Sigmoid colon (tissue), 7 donors: ENCODE data around the gene KCNQ4. TPM values are rescaled to one million over a fixed set of nuclear protein-coding genes. Genes with fewer than 3 reads are reported as not detected.
A peak's percentile ranks its signal among the peaks of the same experiment; 100 is the strongest.

Experiments used
- DNase-seq: peaks from one replicate; pipeline ENCODE4 v3.0.0-alpha.2; 2019
- H3K27ac ChIP-seq, 4 donors: fragments of 200-600 bp; sonication (generic); one replicate each; pipeline ENCODE4 v1.5.1; 2016 to 2019; ENCODE audit warnings: mild to moderate bottlenecking in 1 of 4
- H3K27me3 ChIP-seq, 3 donors: fragments of 200-600 bp; sonication (generic); one replicate each; pipeline ENCODE4 v1.5.1; 2019; ENCODE audit warnings: mild to moderate bottlenecking in 1 of 3
- H3K36me3 ChIP-seq, 4 donors: fragments of 200-600 bp; sonication (generic); one replicate each; pipeline ENCODE4 v1.5.1; 2016 to 2019
- H3K4me1 ChIP-seq, 4 donors: fragments of 200-600 bp; sonication (generic); one replicate each; pipeline ENCODE4 v1.5.1; 2017 to 2019
- H3K4me3 ChIP-seq, 4 donors: fragments of 200-600 bp; sonication (generic); one replicate each; pipeline ENCODE4 v1.5.1; 2017 to 2019; ENCODE audit warnings: mild to moderate bottlenecking in 2 of 4, moderate library complexity in 1 of 4
- H3K9me3 ChIP-seq, 4 donors: fragments of 200-600 bp in 3 of 4; sonication (generic) in 3 of 4; one replicate each; pipeline versions ENCODE4 v1.5.1 to v1.6.1; 2013 to 2019
- CTCF ChIP-seq, 4 experiments: fragments of 450-650 bp in 3 of 4; fragments of 200-600 bp in 1 of 4; IDR thresholded peaks; one replicate each; pipeline ENCODE4 v1.5.1; 2016 to 2019; ENCODE audit warnings: antibody characterized with exemption in 4 of 4, mild to moderate bottlenecking in 3 of 4, moderate library complexity in 2 of 4
- EP300 ChIP-seq, 4 donors: sonication (generic); formaldehyde crosslinking; IDR thresholded peaks; one replicate each; pipeline ENCODE4 v1.6.1; 2017; ENCODE audit warnings: antibody characterized with exemption in 4 of 4
- POLR2A ChIP-seq, 2 donors: fragments of 450-650 bp; IDR thresholded peaks; one replicate each; pipeline ENCODE4 v1.6.1; 2016; ENCODE audit warnings: antibody characterized with exemption in 2 of 2, mild to moderate bottlenecking in 2 of 2, moderate library complexity in 2 of 2
- POLR2AphosphoS5 ChIP-seq, 4 donors: sonication (generic); formaldehyde crosslinking; IDR thresholded peaks; one replicate each; pipeline ENCODE4 v1.6.1; 2017; ENCODE audit warnings: antibody characterized with exemption in 4 of 4
- WGBS, 2 donors: extraction: QIAGEN DNeasy Blood & Tissue Kit; methylation state at CpG; one replicate each; pipeline ENCODE4 v1.1.7; 2013; 5-methylcytosine and 5-hydroxymethylcytosine counted together
- intact Hi-C: fragments of 100-400 bp; cut with DNase I; formaldehyde crosslinking; loops from one replicate; pipeline ENCODE4 v1.15.1; 2023
- polyA plus RNA-seq, 3 donors: library from polyadenylated mRNA; stranded (reverse); fragments of 200-250 nt; gene quantifications; one replicate each; pipeline ENCODE4 v1.2.3, GENCODE V29; 2013
- total RNA-seq, 4 donors: library from RNA; depleted of rRNA; stranded (reverse); fragments of >200 nt; gene quantifications; one replicate each; pipeline ENCODE4 v1.1.0, GENCODE V29; 2016
- donor health status: healthy with polysubstance abuse.
- donor health status: Bipolar disorder and iron deficiency.
- donor health status: healthy.

The KCNQ4 gene
- total and polyA plus RNA-seq, 7 donors, result 0.60 to 10.8 (median 6.3) TPM; not detected in 1

DNA sequence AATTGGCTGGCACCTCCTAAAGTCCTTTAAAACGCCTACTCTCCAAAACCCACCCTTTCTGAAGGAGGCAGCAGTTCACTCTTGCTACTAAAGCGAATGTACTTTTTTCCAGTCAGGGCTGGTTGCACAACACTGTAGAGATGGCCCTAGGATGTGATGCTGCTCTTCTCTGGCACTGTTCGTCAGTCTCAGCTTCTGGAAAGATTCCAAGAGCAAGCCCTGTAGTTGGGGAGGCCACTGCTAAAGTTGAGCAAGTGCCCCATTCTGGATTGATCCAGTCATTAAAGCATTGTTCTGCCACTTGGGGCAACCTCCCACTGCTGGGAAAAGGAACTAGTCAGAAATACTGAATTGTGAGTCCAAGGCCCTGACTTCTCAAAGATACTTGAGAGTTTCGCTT lies 28.5 kb upstream of the KCNQ4 start:
- whole genome bisulfite sequencing, 2 donors, result 88 to 91% methylated on average over 4 of the region's 4 CpGs
- peak overlapping the region; percentile 23 to 80 (median 73) for H3K27ac ChIP-seq
- no peaks in the 10 kb centered on the region for H3K9me3 ChIP-seq
- peaks cover 6 to 77% (median 17%) of the 10 kb centered on the region in 4 donors for H3K36me3 ChIP-seq
- TF ChIP-seq EP300 (IDR thresholded peaks at IDR 0.05) (no peak), POLR2A (IDR thresholded peaks at IDR 0.05) (no peak), POLR2AphosphoS5 (IDR thresholded peaks at IDR 0.05) (no peak), CTCF (IDR thresholded peaks at IDR 0.05) (no peak)
- H3K4me1 ChIP-seq, result peaks cover 0 to 57% (median 42%) of the 10 kb centered on the region in 4 donors
- no peak overlapping the region for H3K4me3 ChIP-seq
- intact Hi-C loops, result no loop called here
- no peak for DNase-seq
- H3K27me3 ChIP-seq, result no peaks in the 10 kb centered on the region

GRCh38 chr1:40756523-40756922 lies 27.1 kb upstream of the KCNQ4 start:
- H3K27me3 ChIP-seq, result no peaks in the 10 kb centered on the region
- intact Hi-C loops, result no loop called here
- TF ChIP-seq EP300 (IDR thresholded peaks at IDR 0.05) (no peak), POLR2AphosphoS5 (IDR thresholded peaks at IDR 0.05) (no peak), CTCF (IDR thresholded peaks at IDR 0.05) (no peak), POLR2A (IDR thresholded peaks at IDR 0.05) (no peak)
- H3K4me3 ChIP-seq, result no peak overlapping the region
- no peak for DNase-seq
- 98% methylated on average over 3 of the region's 3 CpGs for WGBS, 2 donors
- H3K9me3 ChIP-seq, result no peaks in the 10 kb centered on the region
- H3K4me1 ChIP-seq, result peaks cover 0 to 54% (median 43%) of the 10 kb centered on the region in 4 donors
- H3K36me3 ChIP-seq, result peaks cover 6 to 88% (median 22%) of the 10 kb centered on the region in 4 donors
- H3K27ac ChIP-seq, result peak overlapping the region; percentile 63 to 80 (median 77)

DNA sequence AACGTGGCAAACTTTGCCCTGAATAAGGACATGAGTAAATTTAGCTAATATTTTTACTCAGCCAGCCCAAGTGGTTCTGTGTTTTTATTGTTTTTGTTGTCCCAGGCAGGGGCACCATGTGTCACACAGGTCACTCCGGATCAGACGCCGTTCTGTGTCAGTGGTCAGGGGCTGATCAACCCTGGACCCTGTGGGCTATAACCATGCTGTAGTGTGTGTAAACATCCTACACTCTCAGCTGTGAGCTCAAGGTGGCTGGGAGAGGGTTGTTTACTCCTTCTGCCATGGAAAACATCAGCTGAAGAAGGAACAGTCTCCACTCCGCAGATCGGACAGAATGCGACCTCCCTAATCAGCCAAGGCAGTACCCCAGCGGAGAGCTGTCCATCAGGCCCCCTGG lies 26.5 kb upstream of the KCNQ4 start:
- Histone ChIP-seq H3K9me3 (no peaks in the 10 kb centered on the region), H3K27ac (peak overlapping the region; percentile 63 to 80 (median 77)), H3K36me3 (peaks cover 6 to 93% (median 22%) of the 10 kb centered on the region in 4 donors), H3K4me1 (peaks cover 0 to 60% (median 43%) of the 10 kb centered on the region in 4 donors), H3K4me3 (no peak overlapping the region), H3K27me3 (no peaks in the 10 kb centered on the region)
- WGBS, 2 donors, result 84 to 91% methylated on average over 8 of the region's 8 CpGs
- DNase-seq, result no peak
- intact Hi-C loops, result no loop called here
- TF ChIP-seq POLR2A (IDR thresholded peaks at IDR 0.05), result no peak
- TF ChIP-seq EP300 (IDR thresholded peaks at IDR 0.05), result no peak
- TF ChIP-seq CTCF (IDR thresholded peaks at IDR 0.05), result no peak
- no peak for TF ChIP-seq POLR2AphosphoS5 (IDR thresholded peaks at IDR 0.05)

GRCh38 chr1:40758004-40758403 lies 25.6 kb upstream of the KCNQ4 start:
- 95 to 97% methylated on average over 7 of the region's 7 CpGs for WGBS, 2 donors
- peak overlapping the region; percentile 63 to 80 (median 77) for H3K27ac ChIP-seq
- no peaks in the 10 kb centered on the region for H3K9me3 ChIP-seq

More at GRCh38 chr1:40758004-40758403, 25.6 kb upstream of the KCNQ4 start:
- no peak for DNase-seq
- H3K27me3 ChIP-seq, result no peaks in the 10 kb centered on the region
- intact Hi-C loops, result no loop called here
- H3K36me3 ChIP-seq, result peaks cover 6 to 98% (median 22%) of the 10 kb centered on the region in 4 donors
- H3K4me1 ChIP-seq, result peaks cover 0 to 60% (median 43%) of the 10 kb centered on the region in 4 donors
- H3K4me3 ChIP-seq, result no peak overlapping the region
- TF ChIP-seq CTCF (IDR thresholded peaks at IDR 0.05) (no peak), POLR2A (IDR thresholded peaks at IDR 0.05) (no peak), POLR2AphosphoS5 (IDR thresholded peaks at IDR 0.05) (no peak), EP300 (IDR thresholded peaks at IDR 0.05) (no peak)
